Neural crest cell (in vitro differentiated cells): Measurements from ENCODE around the gene ZNF710. TPM values are rescaled to one million over a fixed set of nuclear protein-coding genes. Genes with fewer than 3 reads are reported as not detected.

Source experiments
- DNase-seq: peaks from one replicate; pipeline ENCODE4 v3.0.0; 2021; ENCODE audit warnings: low read depth, mixed read lengths, low spot score
- H3K27ac Mint-ChIP-seq: one replicate; pipeline ENCODE4 v1.8.0; 2021; ENCODE audit warnings: mild to moderate bottlenecking, mixed read lengths; ENCODE audit not compliant: unreplicated experiment
- H3K27me3 Mint-ChIP-seq: 2 replicates; pipeline ENCODE4 v1.8.0; 2021; ENCODE audit warnings: low read depth, mild to moderate bottlenecking, mixed read lengths
- H3K36me3 Mint-ChIP-seq: 2 replicates; pipeline ENCODE4 v1.8.0; 2021; ENCODE audit warnings: low read depth, mild to moderate bottlenecking, mixed read lengths
- H3K4me1 Mint-ChIP-seq: 2 replicates; pipeline ENCODE4 v1.8.0; 2021; ENCODE audit warnings: mixed read lengths
- H3K4me3 Mint-ChIP-seq: one replicate; pipeline ENCODE4 v1.8.0; 2021; ENCODE audit warnings: mild to moderate bottlenecking, mixed read lengths
- H3K9me3 Mint-ChIP-seq: 2 replicates; pipeline ENCODE4 v1.8.0; 2021; ENCODE audit warnings: mixed read lengths
- CTCF ChIP-seq: fragments of 200-600 bp; sonication (generic); conservative IDR thresholded peaks from 2 replicates; pipeline ENCODE4 v1.5.0; 2021; ENCODE audit warnings: antibody characterized with exemption, mild to moderate bottlenecking
- total RNA-seq: library from RNA; stranded (reverse); gene quantifications from 2 replicates; pipeline ENCODE4 v1.2.1, GENCODE V29; 2021

The ZNF710 gene
- total RNA-seq, 1 donor from 2014 or later, result 64.4 TPM

GRCh38 chr15:90036806-90037510 lies 35.8 kb downstream of the ZNF710 start:
- H3K9me3 Mint-ChIP-seq, result no peaks in the 10 kb centered on the region
- peak overlapping the region; percentile 63 for H3K4me3 Mint-ChIP-seq
- H3K27me3 Mint-ChIP-seq, result no peaks in the 10 kb centered on the region

GRCh38 chr15:90037511-90037860 lies 36.4 kb downstream of the ZNF710 start:
- Mint-ChIP-seq H3K4me1 (peaks cover 89% of the 10 kb centered on the region), H3K27ac (peak overlapping the region; percentile 90), H3K36me3 (no peaks in the 10 kb centered on the region), H3K9me3 (no peaks in the 10 kb centered on the region), H3K4me3 (no peak overlapping the region), H3K27me3 (no peaks in the 10 kb centered on the region)
- no peak for DNase-seq
- no peak for TF ChIP-seq CTCF

More at GRCh38 chr15:90036806-90037510, 35.8 kb downstream of the ZNF710 start:
- no peak for TF ChIP-seq CTCF
- Mint-ChIP-seq H3K27ac (peak overlapping the region; percentile 97), H3K4me1 (peaks cover 84% of the 10 kb centered on the region), H3K36me3 (no peaks in the 10 kb centered on the region)
- DNase-seq, result no peak

- H3K9me3 Mint-ChIP-seq, result no peaks in the 10 kb centered on the region
- DNase-seq, result no peak
- TF ChIP-seq CTCF, result no peak
- peak overlapping the region; percentile 5 for H3K27ac Mint-ChIP-seq
- peak overlapping the region; percentile 41 for H3K4me3 Mint-ChIP-seq
- H3K4me1 Mint-ChIP-seq, result peaks cover 91% of the 10 kb centered on the region
- H3K27me3 Mint-ChIP-seq, result no peaks in the 10 kb centered on the region
- H3K36me3 Mint-ChIP-seq, result no peaks in the 10 kb centered on the region
These were observed 37.0 kb downstream of the ZNF710 start for GRCh38 chr15:90037961-90038631.

GRCh38 chr15:90038632-90039095 lies 37.5 kb downstream of the ZNF710 start:
- no peaks in the 10 kb centered on the region for H3K36me3 Mint-ChIP-seq
- no peak for TF ChIP-seq CTCF
- no peaks in the 10 kb centered on the region for H3K27me3 Mint-ChIP-seq
- H3K4me1 Mint-ChIP-seq, result peaks cover 91% of the 10 kb centered on the region
- no peak overlapping the region for H3K27ac Mint-ChIP-seq
- DNase-seq, result no peak
- H3K9me3 Mint-ChIP-seq, result no peaks in the 10 kb centered on the region
- H3K4me3 Mint-ChIP-seq, result peak overlapping the region; percentile 41

GRCh38 chr15:90039996-90040395 lies 38.9 kb downstream of the ZNF710 start:
- peak overlapping the region; percentile 0 for H3K4me3 Mint-ChIP-seq
- DNase-seq, result no peak
- peak overlapping the region; percentile 31 for H3K27ac Mint-ChIP-seq
- no peak for TF ChIP-seq CTCF
- H3K27me3 Mint-ChIP-seq, result no peaks in the 10 kb centered on the region
- peaks cover 90% of the 10 kb centered on the region for H3K4me1 Mint-ChIP-seq
- no peaks in the 10 kb centered on the region for H3K9me3 Mint-ChIP-seq
- H3K36me3 Mint-ChIP-seq, result no peaks in the 10 kb centered on the region
